RPMI7951 (cell line): ENCODE data around the gene SERF2. TPM values are rescaled to one million over a fixed set of nuclear protein-coding genes. Genes with fewer than 3 reads are reported as not detected.
"Not testable (repeated sequence)": the region's sequence is repeated elsewhere in the genome, so short reads cannot be mapped to it uniquely, and the experiment has no call there.

Experiments
- DNase-seq: peaks from one replicate; pipeline ENCODE4 v3.0.0-alpha.2; 2012; ENCODE audit warnings: low read depth
- total RNA-seq: library from RNA; depleted of rRNA; stranded (reverse); fragments of >200 nt; shearing (Covaris generic); gene quantifications from 2 replicates; pipeline ENCODE4 v1.2.3, GENCODE V29; 2014; rRNA removed

SERF2 gene
- total RNA-seq, 1 experiment from 2014 or later: 1,842 TPM

GRCh38 chr15:43829951-43830540 lies 37.9 kb downstream of the SERF2 start:
- not testable (repeated sequence) for DNase-seq

- not testable (repeated sequence) for DNase-seq
Observed at GRCh38 chr15:43830691-43831275, 38.7 kb downstream of the SERF2 start.

- DNase-seq: not testable (repeated sequence)
Observed at GRCh38 chr15:43831519-43832052, 39.5 kb downstream of the SERF2 start.

- not testable (repeated sequence) for DNase-seq
Observed at GRCh38 chr15:43832485-43832884, 40.4 kb downstream of the SERF2 start.

- DNase-seq: no peak
Observed at GRCh38 chr15:43845421-43845820, 53.3 kb downstream of the SERF2 start.

Other genes with a start within 250 kb of the SERF2 start
- 16.7 and 16.9 TPM in 2 replicates for gene PPIP5K1, start 202.1 kb upstream of the SERF2 start, total RNA-seq
- not detected in 2 replicates for gene CKMT1B, start 198.3 kb upstream of the SERF2 start, total RNA-seq
- not detected in 2 replicates for gene STRC, start 173.5 kb upstream of the SERF2 start, total RNA-seq
- 0.60 and 1.9 TPM in 2 replicates for gene CATSPER2, start 143.5 kb upstream of the SERF2 start, total RNA-seq
- 0.24 TPM in 1 of 2 replicates, not detected in the other for gene CKMT1A, start 98.5 kb upstream of the SERF2 start, total RNA-seq
- 303 and 323 TPM in 2 replicates for gene PDIA3, start 45.9 kb upstream of the SERF2 start, total RNA-seq
- gene ELL3, start 15.4 kb upstream of the SERF2 start, total RNA-seq: 1.2 and 4.3 TPM in 2 replicates
- gene SERINC4, start 7.9 kb downstream of the SERF2 start, total RNA-seq: not detected in 2 replicates
- 18.4 and 20.8 TPM in 2 replicates for gene HYPK, start 8.3 kb downstream of the SERF2 start, total RNA-seq
- 43.5 and 46.4 TPM in 2 replicates for gene MFAP1, start 32.4 kb downstream of the SERF2 start, total RNA-seq
- gene WDR76, start 34.7 kb downstream of the SERF2 start, total RNA-seq: 52.4 and 58.3 TPM in 2 replicates